ENCODE data around the gene TXNRD1. TPM values are rescaled to one million over a fixed set of nuclear protein-coding genes. Genes with fewer than 3 reads are reported as not detected.

The TXNRD1 gene
- total RNA-seq, 2 donors from 2014 or later = 83.4 to 144 TPM

GRCh38 chr12:104381731-104382480, 166.3 kb downstream of the TXNRD1 start:
- Mint-ChIP-seq H3K4me1 (peaks cover 4% of the 10 kb centered on the region), H3K9me3 (no peaks in the 10 kb centered on the region), H3K4me3 (no peak overlapping the region), H3K27me3 (ENCODE audit: insufficient read depth) (peaks cover 2% of the 10 kb centered on the region), H3K27ac (no peak overlapping the region), H3K36me3 (ENCODE audit: low read depth) (peaks cover 3% of the 10 kb centered on the region)
- peak; percentile 98 for TF ChIP-seq CTCF (conservative IDR thresholded peaks at IDR 0.05)
- Histone ChIP-seq H3K4me1 (ENCODE audit: control insufficient read depth, insufficient read depth, low read length) (peaks cover 2% of the 10 kb centered on the region), H3K27ac (ENCODE audit: low read depth, low read length) (no peak overlapping the region), H3K9ac (ENCODE audit: extremely low read depth, low read length, poor library complexity, severe bottlenecking) (no peak overlapping the region), H3K36me3 (ENCODE audit: control insufficient read depth, insufficient read depth, low read length) (no peaks in the 10 kb centered on the region), H3K27me3 (ENCODE audit: control insufficient read depth, insufficient read depth, low read length, poor library complexity, severe bottlenecking) (no peaks in the 10 kb centered on the region), H3K9me3 (ENCODE audit: control insufficient read depth, low read length) (no peaks in the 10 kb centered on the region), H3K4me3 (ENCODE audit: low read length) (no peak overlapping the region)
- peak; percentile 98 for DNase-seq
- 31 to 37% methylated on average over 12 to 18 of the region's 18 CpGs for WGBS, 2 experiments (ENCODE audit: insufficient coverage in 1 of 2, insufficient read length in 1 of 2)

- peaks cover 4% of the 10 kb centered on the region for H3K4me1 Mint-ChIP-seq
- H3K9me3 ChIP-seq (ENCODE audit: control insufficient read depth, low read length) = no peaks in the 10 kb centered on the region
- no peaks in the 10 kb centered on the region for H3K9me3 Mint-ChIP-seq
- H3K36me3 ChIP-seq (ENCODE audit: control insufficient read depth, insufficient read depth, low read length) = no peaks in the 10 kb centered on the region
- TF ChIP-seq CTCF (conservative IDR thresholded peaks at IDR 0.05) = no peak
- peaks cover 2% of the 10 kb centered on the region for H3K4me1 ChIP-seq (ENCODE audit: control insufficient read depth, insufficient read depth, low read length)
- no peak overlapping the region for H3K27ac Mint-ChIP-seq
- H3K36me3 Mint-ChIP-seq (ENCODE audit: low read depth) = peaks cover 3% of the 10 kb centered on the region
- DNase-seq = no peak
- H3K27ac ChIP-seq (ENCODE audit: low read depth, low read length) = no peak overlapping the region
- no peaks in the 10 kb centered on the region for H3K27me3 Mint-ChIP-seq (ENCODE audit: insufficient read depth)
- H3K9ac ChIP-seq (ENCODE audit: extremely low read depth, low read length, poor library complexity, severe bottlenecking) = no peak overlapping the region
- H3K4me3 Mint-ChIP-seq = no peak overlapping the region
- no peak overlapping the region for H3K4me3 ChIP-seq (ENCODE audit: low read length)
- no peaks in the 10 kb centered on the region for H3K27me3 ChIP-seq (ENCODE audit: control insufficient read depth, insufficient read depth, low read length, poor library complexity, severe bottlenecking)
- 87 to 92% methylated on average over 3 to 6 of the region's 6 CpGs for WGBS, 2 experiments (ENCODE audit: insufficient coverage in 1 of 2, insufficient read length in 1 of 2)
Measured at GRCh38 chr12:104384141-104384880, 168.7 kb downstream of the TXNRD1 start.

GRCh38 chr12:104385510-104385909, 169.9 kb downstream of the TXNRD1 start:
- no peak overlapping the region for H3K27ac ChIP-seq (ENCODE audit: low read depth, low read length)
- no peaks in the 10 kb centered on the region for H3K36me3 ChIP-seq (ENCODE audit: control insufficient read depth, insufficient read depth, low read length)
- H3K27me3 ChIP-seq (ENCODE audit: control insufficient read depth, insufficient read depth, low read length, poor library complexity, severe bottlenecking) = no peaks in the 10 kb centered on the region
- Mint-ChIP-seq H3K27me3 (ENCODE audit: insufficient read depth) (no peaks in the 10 kb centered on the region), H3K9me3 (no peaks in the 10 kb centered on the region), H3K4me1 (peaks cover 4% of the 10 kb centered on the region), H3K27ac (no peak overlapping the region), H3K36me3 (ENCODE audit: low read depth) (peaks cover 3% of the 10 kb centered on the region), H3K4me3 (no peak overlapping the region)
- no peak overlapping the region for H3K9ac ChIP-seq (ENCODE audit: extremely low read depth, low read length, poor library complexity, severe bottlenecking)
- H3K4me3 ChIP-seq (ENCODE audit: low read length) = no peak overlapping the region
- TF ChIP-seq CTCF (conservative IDR thresholded peaks at IDR 0.05) = no peak
- DNase-seq = no peak
- WGBS, 2 experiments (ENCODE audit: insufficient coverage in 1 of 2, insufficient read length in 1 of 2) = no CpG with 5 or more reads among the region's 1 CpG
- H3K9me3 ChIP-seq (ENCODE audit: control insufficient read depth, low read length) = no peaks in the 10 kb centered on the region
- peaks cover 2% of the 10 kb centered on the region for H3K4me1 ChIP-seq (ENCODE audit: control insufficient read depth, insufficient read depth, low read length)
